GM18870 (cell line): ENCODE results near the gene BACH1.

Experiments
- ATAC-seq: cut with Tn5 transposase; IDR thresholded peaks from one replicate; pipeline ENCODE4 v1.9.1; 2021; ENCODE audit warnings: moderate library complexity; ENCODE audit not compliant: unreplicated experiment

The BACH1 gene

GRCh38 chr21:29313662-29314408, 15.1 kb downstream of the BACH1 start:
- no peak for ATAC-seq

GRCh38 chr21:29315131-29315749, 16.5 kb downstream of the BACH1 start:
- ATAC-seq, result no peak

GRCh38 chr21:29316029-29316742, 17.5 kb downstream of the BACH1 start:
- ATAC-seq, result no peak

GRCh38 chr21:29316806-29317205, 18.1 kb downstream of the BACH1 start:
- no peak for ATAC-seq

GRCh38 chr21:29318354-29318753, 19.6 kb downstream of the BACH1 start:
- no peak for ATAC-seq

GRCh38 chr21:29320031-29320430, 21.3 kb downstream of the BACH1 start:
- no peak for ATAC-seq

GRCh38 chr21:29321217-29321616, 22.5 kb downstream of the BACH1 start:
- no peak for ATAC-seq

- ATAC-seq, result no peak
Observed at GRCh38 chr21:29321932-29322928, 23.5 kb downstream of the BACH1 start.

- no peak for ATAC-seq
Observed at GRCh38 chr21:29323189-29323588, 24.5 kb downstream of the BACH1 start.

- ATAC-seq, result no peak
Observed at GRCh38 chr21:29326914-29327554, 28.3 kb downstream of the BACH1 start.

- ATAC-seq, result no peak
Observed at GRCh38 chr21:29329406-29329805, 30.7 kb downstream of the BACH1 start.

- no peak for ATAC-seq
Observed at GRCh38 chr21:29330797-29331196, 32.1 kb downstream of the BACH1 start.

- no peak for ATAC-seq
Observed at GRCh38 chr21:29332461-29333362, 34.0 kb downstream of the BACH1 start.

- ATAC-seq, result no peak
Observed at GRCh38 chr21:29333406-29333805, 34.7 kb downstream of the BACH1 start.

- ATAC-seq, result no peak
Observed at GRCh38 chr21:29334717-29335428, 36.2 kb downstream of the BACH1 start.

GRCh38 chr21:29335720-29336119, 37.0 kb downstream of the BACH1 start:
- no peak for ATAC-seq

GRCh38 chr21:29338256-29338655, 39.5 kb downstream of the BACH1 start:
- no peak for ATAC-seq

GRCh38 chr21:29340228-29340627, 41.5 kb downstream of the BACH1 start:
- ATAC-seq, result no peak
